CD4-positive, alpha-beta T cell treated with Interleukin-1 beta for 1 hour (primary cell): ENCODE data around the gene GRM7.
A peak's percentile ranks its signal among the peaks of the same experiment; 100 is the strongest.

Experiments used
- DNase-seq, 2 donors: peaks; one replicate each; pipeline ENCODE4 v3.0.0-alpha.2; 2020 to 2022

GRM7 gene

DNA sequence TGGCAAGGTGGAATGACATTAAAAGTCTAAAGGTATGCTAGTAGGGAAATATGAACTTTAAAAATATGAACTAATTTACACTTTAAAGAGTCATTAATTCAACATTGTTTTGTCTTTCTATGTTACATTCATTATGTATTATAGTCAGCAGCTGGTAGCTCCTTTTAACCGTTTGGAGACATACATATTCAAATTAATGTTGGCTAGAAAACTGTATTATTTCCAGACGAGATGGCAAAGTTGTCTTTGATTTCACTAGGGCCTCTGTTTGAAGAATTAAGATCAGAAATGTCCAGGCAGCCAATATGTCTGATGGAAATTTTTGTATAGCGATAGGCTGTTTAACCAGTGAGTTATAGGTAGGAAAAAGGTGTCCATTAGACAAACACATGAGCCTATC is 817.6 kb downstream of the GRM7 start:
- DNase-seq = no peak

GRCh38 chr3:7682822-7683229 is 821.9 kb downstream of the GRM7 start:
- peak in 1 of 2 donors; percentile 8 for DNase-seq

DNA sequence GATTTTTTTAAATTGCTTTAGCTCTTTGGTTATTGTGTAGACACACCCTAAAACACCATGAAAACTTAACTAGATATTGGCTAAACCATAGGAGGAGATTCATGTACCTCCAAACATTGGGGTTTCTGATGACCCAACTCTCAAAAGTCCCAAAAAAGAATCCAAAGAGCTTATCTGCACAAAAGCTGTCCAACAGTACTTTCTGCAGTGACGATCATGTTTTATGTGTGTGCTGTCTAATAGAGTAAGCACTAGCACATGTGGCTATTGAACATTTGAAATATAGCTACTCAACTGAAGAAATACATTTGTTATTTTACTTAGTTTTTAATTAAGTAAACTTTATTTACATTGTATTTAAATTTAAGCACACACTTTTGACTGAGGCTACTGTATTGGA is 822.5 kb downstream of the GRM7 start:
- no peak for DNase-seq

DNA sequence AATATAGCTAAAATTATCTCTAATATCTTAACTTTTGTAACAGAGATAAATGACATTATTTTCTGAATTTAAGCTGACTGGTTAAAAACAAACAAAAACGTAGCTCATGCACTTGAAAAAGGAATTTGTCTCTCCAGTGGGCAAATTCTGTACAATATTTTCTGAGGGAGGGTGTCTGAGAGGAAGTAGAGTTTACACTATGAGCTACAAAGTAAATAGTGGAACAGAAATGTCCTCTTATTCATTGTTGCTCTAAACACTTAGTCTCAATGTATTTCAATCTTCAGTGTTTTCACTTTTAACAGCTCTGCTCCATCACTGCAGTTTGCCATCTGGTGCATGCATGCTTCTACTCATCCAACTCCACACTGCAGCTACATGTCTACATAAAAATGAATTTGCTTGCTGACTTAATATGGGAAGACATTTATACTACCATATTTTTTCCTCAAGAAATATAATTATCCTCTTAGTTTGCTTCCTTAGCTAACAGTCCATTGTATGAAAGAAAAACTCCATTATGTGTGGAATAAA is 823.3 kb downstream of the GRM7 start:
- no peak for DNase-seq

- DNase-seq = no peak
Observed at GRCh38 chr3:7687428-7688147, 826.7 kb downstream of the GRM7 start.

DNA sequence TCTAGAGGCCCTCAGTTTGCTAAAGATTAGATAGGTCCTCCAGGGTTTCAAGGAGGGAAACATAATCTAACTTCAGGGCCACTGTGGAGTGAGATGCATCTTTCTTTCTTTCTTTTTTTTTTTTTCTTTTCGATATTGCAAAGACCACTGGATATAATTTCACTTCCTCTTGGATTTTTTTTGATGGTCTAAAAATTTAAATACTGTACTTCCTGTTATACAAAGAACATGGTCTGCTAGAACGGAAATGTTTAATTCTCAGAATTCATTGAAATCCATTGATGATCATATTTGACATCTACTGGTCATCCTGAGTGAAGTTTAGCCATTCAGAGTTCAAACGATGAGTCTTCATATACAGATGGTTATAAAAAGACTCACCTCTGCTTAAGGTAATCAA is 832.0 kb downstream of the GRM7 start:
- DNase-seq = no peak

- no peak for DNase-seq
Observed at GRCh38 chr3:7693976-7694375, 833.1 kb downstream of the GRM7 start.

- DNase-seq = no peak
Observed at GRCh38 chr3:7695049-7695448, 834.1 kb downstream of the GRM7 start.

GRCh38 chr3:7696320-7696719 is 835.4 kb downstream of the GRM7 start:
- no peak for DNase-seq

GRCh38 chr3:7697548-7697947 is 836.6 kb downstream of the GRM7 start:
- DNase-seq = no peak

DNA sequence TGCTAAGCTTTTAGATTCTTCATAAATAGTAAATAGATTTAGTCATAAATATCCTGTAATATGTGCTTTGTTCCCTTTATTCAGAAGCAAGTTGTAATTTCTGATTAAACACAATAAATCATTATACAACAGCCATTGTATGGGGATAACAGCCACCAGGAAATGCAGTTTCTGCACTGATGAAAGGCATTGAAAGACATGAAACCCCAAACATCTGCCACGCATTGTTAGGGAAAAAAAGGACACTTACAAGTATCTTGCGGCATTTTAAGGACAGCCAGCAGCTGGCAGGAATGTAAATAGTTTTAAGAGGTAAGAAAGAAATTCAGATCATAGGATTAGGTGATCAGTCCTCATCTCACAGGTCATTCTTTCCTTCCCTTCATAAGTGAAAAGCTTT is 839.6 kb downstream of the GRM7 start:
- no peak for DNase-seq

DNA sequence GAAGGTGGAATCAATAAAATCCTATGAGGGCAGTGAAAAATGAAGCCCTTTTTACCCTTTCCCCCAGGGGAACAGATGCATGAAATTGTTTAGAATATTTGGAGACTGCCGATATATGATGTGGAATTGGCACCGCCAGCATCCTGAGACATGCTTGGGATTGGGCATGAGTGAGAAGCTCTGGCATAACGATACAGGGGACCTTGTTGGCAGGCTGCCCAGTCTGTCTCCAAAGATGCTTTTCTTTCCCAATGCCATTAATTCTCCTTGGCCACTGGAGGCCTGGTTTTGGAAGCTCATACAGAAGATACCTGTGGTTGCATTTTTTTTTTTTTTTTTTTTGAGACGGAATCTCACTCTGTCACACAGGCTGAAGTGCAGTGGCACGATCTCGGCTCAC is 840.1 kb downstream of the GRM7 start:
- DNase-seq = no peak

DNA sequence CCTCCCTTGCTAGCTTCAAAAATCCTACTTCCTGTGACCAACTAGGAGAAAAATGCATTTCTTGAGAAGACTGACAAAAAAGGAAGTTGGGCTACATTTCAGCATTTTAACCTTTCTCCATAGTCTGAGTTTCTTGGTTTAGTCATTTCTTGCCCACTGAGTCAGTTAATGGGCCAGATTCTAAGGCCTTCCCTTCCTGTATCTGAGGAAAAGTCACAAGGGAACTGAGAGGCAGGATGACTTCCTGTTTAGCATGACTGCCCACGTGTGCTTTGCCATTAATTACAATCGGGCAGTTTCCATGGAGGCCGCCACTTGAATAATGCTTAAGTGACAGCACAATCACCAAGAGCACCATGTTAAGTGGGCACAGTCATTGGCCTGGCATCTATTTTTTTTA is 846.3 kb downstream of the GRM7 start:
- DNase-seq = no peak

DNA sequence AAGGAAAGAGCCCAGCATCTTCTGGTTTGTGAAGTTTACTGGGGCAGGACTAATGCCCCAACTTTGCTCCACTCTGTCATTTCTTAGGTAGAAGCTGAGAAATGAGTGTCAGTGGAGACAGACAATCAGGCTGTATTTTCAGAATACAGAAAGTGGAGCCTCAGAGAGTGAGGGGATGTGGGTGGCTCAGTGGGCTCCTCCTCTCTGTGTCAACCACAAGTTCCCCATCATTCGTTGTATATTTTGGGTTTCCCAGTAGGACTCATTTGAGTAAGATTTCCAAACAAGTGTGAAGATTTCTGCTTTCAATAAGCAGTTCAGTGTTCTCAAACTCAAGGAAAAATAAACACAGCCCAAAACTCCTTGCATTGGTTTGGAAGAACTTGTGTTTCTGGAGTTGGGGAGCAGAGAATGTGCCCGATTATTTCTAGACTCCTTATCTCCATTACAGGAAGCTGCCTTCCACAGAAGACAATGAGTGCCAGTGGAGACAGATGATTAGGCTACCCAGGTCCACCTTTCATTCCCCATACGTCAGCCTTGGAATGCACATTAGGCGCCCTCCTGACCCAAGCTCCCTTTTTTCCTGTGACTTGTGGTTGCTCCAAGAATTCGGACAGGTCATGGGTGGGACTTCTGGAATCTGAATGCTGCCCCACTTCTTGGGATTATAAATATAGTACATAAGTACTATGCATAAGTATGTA is 848.6 kb downstream of the GRM7 start:
- no peak for DNase-seq

DNA sequence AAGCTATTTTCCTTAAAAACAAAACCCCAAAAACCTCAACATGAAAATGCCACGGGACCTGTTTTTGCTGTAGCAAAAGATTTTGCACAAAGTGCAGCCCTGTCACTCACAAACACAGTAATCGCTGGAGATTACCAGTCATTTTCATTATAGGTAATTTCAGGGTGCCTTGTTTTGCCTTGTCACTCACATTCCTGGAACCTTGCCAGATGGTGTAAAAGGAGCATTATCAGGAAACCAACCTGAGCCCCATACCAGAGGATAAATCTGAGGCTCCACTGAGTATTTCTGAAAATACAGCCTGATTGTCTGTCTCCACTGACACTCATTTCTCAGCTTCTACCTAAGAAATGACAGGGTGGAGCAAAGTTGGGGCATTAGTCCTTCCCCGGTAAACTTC is 849.4 kb downstream of the GRM7 start:
- DNase-seq = no peak

- no peak for DNase-seq
Observed at GRCh38 chr3:7713724-7714123, 852.8 kb downstream of the GRM7 start.

DNA sequence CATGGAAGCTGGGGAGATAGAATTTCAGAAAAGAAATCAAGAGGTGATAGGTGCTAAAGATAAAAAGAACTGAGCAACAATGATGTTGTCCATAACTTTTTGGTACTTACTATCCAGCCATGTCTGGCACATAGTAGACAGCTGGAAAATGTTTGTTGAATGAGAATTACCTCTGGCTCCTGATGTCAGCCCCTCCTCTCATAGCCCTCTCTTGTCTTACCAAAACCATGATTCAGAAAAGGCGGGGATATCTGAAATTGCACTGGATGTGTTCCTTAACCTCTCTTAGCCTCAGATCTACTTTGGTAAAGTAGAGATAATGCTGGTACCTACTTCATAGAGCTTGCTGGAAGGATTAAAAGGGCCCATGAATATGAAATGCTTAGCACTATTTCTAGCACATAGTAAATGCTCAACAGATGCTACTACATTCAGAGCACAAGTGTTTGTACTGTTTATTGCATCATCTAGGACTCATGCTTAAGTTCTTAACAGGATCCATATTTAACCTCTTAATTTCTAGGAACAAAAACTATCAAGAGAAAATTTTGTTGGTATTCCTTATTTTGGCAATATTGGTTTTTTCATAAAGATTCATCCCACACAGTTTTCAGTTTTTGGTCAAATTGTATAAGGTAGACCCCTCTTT is 859.9 kb downstream of the GRM7 start:
- no peak for DNase-seq

GRCh38 chr3:7721869-7722268 is 861.0 kb downstream of the GRM7 start:
- no peak for DNase-seq

GRCh38 chr3:7728566-7729519 is 867.9 kb downstream of the GRM7 start:
- DNase-seq = no peak

GRCh38 chr3:7733933-7734332 is 873.0 kb downstream of the GRM7 start:
- DNase-seq = no peak

GRCh38 chr3:7734456-7734855 is 873.5 kb downstream of the GRM7 start:
- DNase-seq = no peak

DNA sequence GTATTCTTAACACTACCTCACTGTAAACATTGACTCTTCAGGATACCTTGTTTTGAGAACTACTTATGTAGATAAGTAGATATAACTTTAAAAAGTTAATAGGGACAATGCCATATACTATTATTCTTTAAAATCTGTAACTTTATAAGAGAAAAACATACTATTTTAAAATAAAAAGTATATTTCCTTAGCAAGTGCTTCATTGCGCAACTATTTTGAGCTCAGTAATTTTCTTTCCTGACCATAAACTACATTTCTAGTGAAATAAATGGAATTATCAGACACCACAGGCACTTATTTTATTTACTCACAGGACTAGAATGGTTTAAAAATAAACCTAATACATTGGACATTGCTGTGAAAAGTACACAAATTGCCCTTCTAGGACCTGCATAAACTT is 876.3 kb downstream of the GRM7 start:
- DNase-seq = no peak

DNA sequence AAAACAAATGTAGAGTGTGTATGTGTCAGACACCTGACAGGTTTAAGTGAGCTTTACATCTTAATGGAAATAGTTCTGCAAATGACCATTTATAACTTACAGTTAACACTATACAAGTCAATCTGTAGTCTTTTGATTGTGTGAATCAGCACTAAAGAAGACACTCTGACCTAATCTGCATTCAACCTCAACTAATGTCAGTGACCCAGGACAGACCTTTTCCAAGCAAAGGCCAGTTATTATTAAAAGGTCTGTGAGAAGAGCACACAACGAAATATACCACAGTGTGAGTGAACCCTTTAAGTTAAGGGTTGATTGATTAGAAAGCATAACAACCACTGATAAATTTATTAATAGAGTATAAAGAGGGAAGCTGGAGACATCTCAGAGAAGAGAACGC is 878.8 kb downstream of the GRM7 start:
- no peak for DNase-seq
